ENCODE data around the gene TIGAR. TPM values are rescaled to one million over a fixed set of nuclear protein-coding genes. Genes with fewer than 3 reads are reported as not detected.

The TIGAR gene
- polyA plus RNA-seq (2011; rRNA removed), result 30.0 and 50.9 TPM in 2 replicates
- polyA plus RNA-seq (2012; cell fraction: cytosol; rRNA removed), result 8.5 and 9.0 TPM in 2 replicates
- 2.1 and 6.6 TPM in 2 replicates for polyA plus RNA-seq (2012; cell fraction: nucleus; rRNA removed)
- polyA plus RNA-seq (2017; fragmentation: RNase III; extraction: RNeasy Plus Mini Kit Qiagen cat#74134 plus additional on column Dnase treatment), result 24.5 to 30.6 TPM (median 25.2 TPM) in 3 replicates
- polyA minus RNA-seq (2011; rRNA and poly(A)+ RNA removed), result 6.3 and 7.7 TPM in 2 replicates

GRCh38 chr12:4320853-4321701 is at the start of gene TIGAR:
TSS of gene TIGAR (plus strand) at chr12:4321213. CDS start at chr12:4321272, 59 bp downstream.
- peak; percentile 99 for ATAC-seq
- no peak for FAIRE-seq
- Histone ChIP-seq H3K9me3 (no peaks in the 10 kb centered on the region), H3K4me1 (peaks cover 13% of the 10 kb centered on the region), H3K4me3 (peak within 1 kb of the TSS; percentile 80), H3K27ac (peak within 1 kb of the TSS; percentile 93 to 95), H3K4me2 (peak within 1 kb of the TSS; percentile 99)
- TF ChIP-seq MYC (IDR thresholded peaks at IDR 0.05; ENCODE audit: borderline replicate concordance, low read length), result 0 out of 2 replicates have a peak, but pooled peaks have one; percentile 3
- TF ChIP-seq JUN (IDR thresholded peaks at IDR 0.05), result peak; percentile 42 to 79; a peak in 3 of 5 replicates
- peak; percentile 69; the same call in 1 of the 2 replicates for TF ChIP-seq RFX5 (IDR thresholded peaks at IDR 0.05)
- peak; percentile 92 for TF ChIP-seq PHF8 (IDR thresholded peaks at IDR 0.05; ENCODE audit: borderline replicate concordance, low read depth)
- TF ChIP-seq MAX (IDR thresholded peaks at IDR 0.05), result peak; percentile 71; the same call in 1 of the 2 replicates
- TF ChIP-seq CEBPB (IDR thresholded peaks at IDR 0.05), result no peak
- 0 out of 2 replicates have a peak, but pooled peaks have one; percentile 13 for TF ChIP-seq MAZ (IDR thresholded peaks at IDR 0.05; ENCODE audit: borderline replicate concordance, low read depth, low read length)
- peak; percentile 25 for TF ChIP-seq KDM5A (IDR thresholded peaks at IDR 0.05)
- TF ChIP-seq POLR2A (IDR thresholded peaks at IDR 0.05; ENCODE audit: low read length), result peak; percentile 98
- TF ChIP-seq BCL3 (IDR thresholded peaks at IDR 0.05), result peak; percentile 79; the same call in 2 of the 3 replicates
- no peak for TF ChIP-seq ZNF302 (CRISPR knock-in tag; IDR thresholded peaks at IDR 0.05)
- 0 out of 2 replicates have a peak, but pooled peaks have one; percentile 59 for TF ChIP-seq E2F6 (IDR thresholded peaks at IDR 0.05; ENCODE audit: borderline replicate concordance, low read depth)
- TF ChIP-seq ZSCAN20 (CRISPR knock-in tag; IDR thresholded peaks at IDR 0.05), result no peak
- POLR2A ChIA-PET, result interaction anchor here (1.1 to 1.3 kb wide), 2 partner anchors 13 to 44 kb away, joined by 3 to 6 read pairs; no protein-coding TSS in a partner anchor
- WGBS (ENCODE audit: missing lambda C conversion rate), result 2% methylated on average over 42 of the region's 76 CpGs
- peak; percentile 92 to 95 for DNase-seq (ENCODE audit: low read depth in 1 of 2, low spot score in 1 of 2)
- CTCF ChIA-PET, result interaction anchor here (1.6 to 1.9 kb wide), 2 partner anchors 14 to 44 kb away, joined by 3 to 9 read pairs; no protein-coding TSS in a partner anchor

GRCh38 chr12:4271717-4272423 is 49.1 kb upstream of the TIGAR start:
- Histone ChIP-seq H3K27ac (no peak overlapping the region), H3K4me1 (peaks cover 69% of the 10 kb centered on the region), H3K4me3 (peak overlapping the region; percentile 30; the same call in 2 of the 3 replicates), H3K4me2 (peak overlapping the region; percentile 78), H3K9me3 (no peaks in the 10 kb centered on the region)
- FAIRE-seq (no peak), ATAC-seq (peak in 1 of 2 experiments; percentile 52; a peak in 3 of 6 replicates), DNase-seq (ENCODE audit: low read depth in 1 of 2, low spot score in 1 of 2) (no peak)
- POLR2A ChIA-PET, result interaction anchor here (0.7 to 0.9 kb wide), 2 partner anchors 124 to 225 kb away, joined by 5 to 7 read pairs; no protein-coding TSS in a partner anchor
- CTCF ChIA-PET, result interaction anchor here (0.6 to 1.4 kb wide), 7 partner anchors 195 to 972 kb away, joined by 3 to 4 read pairs (median 3); no protein-coding TSS in a partner anchor
- whole genome bisulfite sequencing (ENCODE audit: missing lambda C conversion rate), result 3% methylated on average over 32 of the region's 43 CpGs
- no peak for TF ChIP-seq RAD21 (conservative IDR thresholded peaks at IDR 0.05 in 1 of 2, IDR thresholded peaks at IDR 0.05 in 1 of 2)
- TF ChIP-seq MYC (IDR thresholded peaks at IDR 0.05; ENCODE audit: borderline replicate concordance, low read length), result no peak
- TF ChIP-seq RFX5 (IDR thresholded peaks at IDR 0.05), result peak; percentile 92

Measured in A549 (cell line).